HCEC 1CT (cell line): ENCODE measurements around the gene GALK2.
A peak's percentile ranks its signal among the peaks of the same experiment; 100 is the strongest.
"Not testable (repeated sequence)": the region's sequence is repeated elsewhere in the genome, so short reads cannot be mapped to it uniquely, and the experiment has no call there.

Source experiments
- DNase-seq: peaks from one replicate; pipeline ENCODE4 v3.0.0-alpha.2; 2017

The GALK2 gene

GRCh38 chr15:49168016-49168415, 2.0 kb upstream of the GALK2 start:
- no peak for DNase-seq

GRCh38 chr15:49171790-49172189, 1.7 kb downstream of the GALK2 start:
- no peak for DNase-seq

DNA sequence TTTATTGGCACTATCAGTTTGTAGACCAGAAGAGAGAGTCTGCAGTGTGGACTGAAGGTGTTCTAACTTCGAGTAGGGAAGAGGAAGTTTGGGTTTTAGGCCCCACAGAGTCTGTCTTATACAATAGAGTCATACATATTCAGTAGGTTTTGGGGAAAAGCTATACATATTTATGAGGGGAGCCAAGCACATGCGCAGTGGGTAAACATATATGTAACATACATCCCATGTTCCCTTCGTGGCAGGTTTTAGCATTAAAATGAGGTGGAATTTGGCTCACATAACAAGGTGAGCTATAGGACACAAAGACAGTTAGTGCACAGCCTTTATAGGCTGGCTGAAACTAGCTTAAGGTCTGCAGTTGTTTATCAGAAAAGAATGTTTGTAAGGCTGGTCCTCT, 4.9 kb downstream of the GALK2 start:
- no peak for DNase-seq

GRCh38 chr15:49175582-49176397, 5.7 kb downstream of the GALK2 start:
- DNase-seq = not testable (repeated sequence)

- no peak for DNase-seq
Observed at GRCh38 chr15:49178497-49178896, 8.4 kb downstream of the GALK2 start.

- DNase-seq = no peak
Observed at GRCh38 chr15:49179433-49180190, 9.6 kb downstream of the GALK2 start.

GRCh38 chr15:49182128-49182527, 12.1 kb downstream of the GALK2 start:
- no peak for DNase-seq

GRCh38 chr15:49183741-49184140, 13.7 kb downstream of the GALK2 start:
- DNase-seq = not testable (repeated sequence)

- no peak for DNase-seq
Observed at GRCh38 chr15:49185473-49185872, 15.4 kb downstream of the GALK2 start.

GRCh38 chr15:49187549-49188245, 17.6 kb downstream of the GALK2 start:
- DNase-seq = peak; percentile 50

- DNase-seq = no peak
Observed at GRCh38 chr15:49188933-49189332, 18.9 kb downstream of the GALK2 start.

GRCh38 chr15:49189631-49190030, 19.6 kb downstream of the GALK2 start:
- no peak for DNase-seq

DNA sequence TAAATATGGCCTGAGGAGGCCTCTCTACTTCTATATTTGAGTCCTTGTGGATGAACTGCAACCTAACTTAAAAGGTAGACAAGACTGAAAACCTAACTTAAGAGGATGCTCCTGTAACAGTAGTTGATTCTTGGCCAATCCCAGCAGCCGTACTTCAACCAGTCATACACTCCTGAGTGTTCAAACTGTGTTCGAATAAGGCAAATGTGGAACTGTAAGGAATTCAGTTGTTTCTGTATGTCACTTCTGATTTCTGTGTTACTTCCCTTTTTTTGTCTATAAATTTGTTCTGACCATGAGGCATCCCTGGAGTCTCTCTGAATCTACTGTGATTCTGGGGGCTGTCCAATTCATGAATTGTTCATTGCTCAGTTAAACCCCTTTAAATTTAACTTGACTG, 20.5 kb downstream of the GALK2 start:
- DNase-seq = no peak

DNA sequence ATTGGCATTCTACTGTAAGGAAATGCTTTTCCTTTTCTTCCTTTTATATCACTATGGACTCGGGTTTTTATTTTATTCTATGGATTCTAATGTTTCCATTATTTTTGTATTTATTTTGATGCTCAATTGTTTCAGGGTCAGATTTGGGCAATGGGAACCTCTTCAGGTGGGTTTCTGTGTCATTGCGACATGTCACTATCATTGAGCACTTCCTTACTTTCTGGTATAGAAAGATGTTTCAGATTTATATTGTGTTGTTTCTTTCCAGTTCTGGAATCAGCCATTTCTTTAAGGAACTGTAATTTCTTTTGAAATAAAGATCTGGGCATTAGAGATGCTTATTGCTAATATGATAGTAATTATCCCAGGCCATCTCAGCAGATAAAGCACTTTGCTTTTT, 21.8 kb downstream of the GALK2 start:
- DNase-seq = no peak

GRCh38 chr15:49196856-49197255, 26.8 kb downstream of the GALK2 start:
- DNase-seq = no peak

DNA sequence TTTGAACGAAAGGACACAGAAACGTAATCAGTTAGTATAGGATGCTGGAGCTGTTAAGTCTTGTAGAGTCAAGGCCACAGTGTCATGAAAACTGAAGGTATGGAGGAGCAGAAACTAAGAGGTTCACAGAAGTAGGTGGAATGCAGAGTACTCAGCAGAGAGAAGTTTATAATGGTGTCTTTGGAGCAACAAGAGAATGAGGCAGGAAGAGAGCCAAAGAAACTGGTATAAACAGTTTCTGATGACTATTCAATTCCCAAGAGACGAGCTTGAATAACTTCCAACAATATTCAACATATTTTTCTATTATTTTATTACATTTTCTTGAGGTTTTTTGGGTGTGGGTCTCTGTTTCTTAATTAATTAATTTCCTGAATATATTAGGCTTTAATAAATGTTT, 29.6 kb downstream of the GALK2 start:
- DNase-seq = no peak

DNA sequence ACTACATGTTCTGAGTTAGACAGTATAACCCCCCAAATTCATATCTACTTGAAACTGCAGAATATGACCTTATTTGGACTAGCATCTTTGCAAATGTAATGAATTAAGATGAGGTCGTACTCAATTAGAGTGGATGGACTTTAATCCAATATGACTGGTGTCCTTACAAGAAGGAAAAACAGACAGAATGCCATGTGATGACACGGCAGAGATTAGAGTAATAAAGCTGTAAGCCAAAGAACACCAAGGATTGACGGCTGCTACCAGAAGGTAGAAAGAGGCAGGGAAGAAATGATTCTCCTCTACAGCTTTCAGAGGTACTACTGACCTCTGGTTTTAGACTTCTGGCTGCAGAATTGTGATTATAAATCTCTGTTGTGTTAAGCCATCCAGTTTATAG, 30.3 kb downstream of the GALK2 start:
- no peak for DNase-seq

GRCh38 chr15:49208102-49208501, 38.1 kb downstream of the GALK2 start:
- DNase-seq = not testable (repeated sequence)

GRCh38 chr15:49212897-49213296, 42.9 kb downstream of the GALK2 start:
- DNase-seq = no peak

DNA sequence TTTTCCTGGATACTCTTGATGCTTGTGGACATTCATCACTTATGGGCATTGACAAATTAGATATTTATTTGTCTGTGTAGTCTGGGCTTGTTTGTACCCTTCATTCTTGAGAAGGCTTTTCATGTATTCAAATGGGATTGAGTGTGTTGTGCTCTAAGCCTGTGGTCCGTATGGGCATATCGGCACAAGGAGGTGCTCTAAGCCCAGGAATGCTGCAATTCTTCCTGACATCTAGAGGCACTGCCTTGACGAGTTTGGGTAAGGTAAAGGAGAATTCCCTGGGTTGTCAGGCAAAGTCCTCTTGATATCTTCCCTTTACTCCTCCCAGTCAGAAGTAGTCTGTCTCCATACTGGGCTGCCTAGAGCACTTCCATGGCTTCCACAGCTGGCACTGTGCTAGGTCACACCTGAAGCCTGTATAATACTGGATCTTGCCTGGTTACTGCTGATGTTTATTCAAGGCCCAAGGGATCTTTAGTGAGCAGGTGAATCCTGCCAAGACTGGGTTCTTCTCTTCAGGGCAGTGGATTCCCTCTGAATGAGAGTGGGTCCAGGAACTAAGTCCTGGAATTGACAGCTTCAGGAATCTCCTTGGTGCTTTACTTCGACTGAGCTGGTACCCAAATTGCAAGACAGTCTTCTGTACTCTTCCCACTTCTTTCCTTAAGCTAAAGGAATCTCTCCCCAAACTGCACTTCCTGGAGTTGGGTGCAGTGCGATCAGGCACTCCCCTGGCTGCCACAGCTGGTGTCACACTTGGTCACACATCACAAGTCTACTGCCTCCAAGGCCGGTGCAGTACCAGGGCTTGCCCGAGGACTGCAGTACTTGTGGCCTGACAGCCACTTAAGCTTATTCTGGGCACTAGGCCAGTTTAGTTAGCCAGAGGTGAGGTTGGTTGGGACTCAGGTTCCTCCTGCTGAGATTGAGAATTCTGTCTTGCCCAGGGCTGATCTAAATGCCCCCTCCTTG, 46.0 kb downstream of the GALK2 start:
- no peak for DNase-seq

- DNase-seq = peak; percentile 9
Observed at GRCh38 chr15:49223536-49224274, 53.7 kb downstream of the GALK2 start.
